CD4-positive, alpha-beta T cell treated with Interleukin-6 at 100 ng/mL for 8 hours (primary cell): Measurements from ENCODE around the gene VSIG10L2.
A peak's percentile ranks its signal among the peaks of the same experiment; 100 is the strongest.

Experiments used
- DNase-seq: peaks from one replicate; pipeline ENCODE4 v3.0.0-alpha.2; 2020; ENCODE audit warnings: mixed read lengths, low spot score

Gene VSIG10L2

DNA sequence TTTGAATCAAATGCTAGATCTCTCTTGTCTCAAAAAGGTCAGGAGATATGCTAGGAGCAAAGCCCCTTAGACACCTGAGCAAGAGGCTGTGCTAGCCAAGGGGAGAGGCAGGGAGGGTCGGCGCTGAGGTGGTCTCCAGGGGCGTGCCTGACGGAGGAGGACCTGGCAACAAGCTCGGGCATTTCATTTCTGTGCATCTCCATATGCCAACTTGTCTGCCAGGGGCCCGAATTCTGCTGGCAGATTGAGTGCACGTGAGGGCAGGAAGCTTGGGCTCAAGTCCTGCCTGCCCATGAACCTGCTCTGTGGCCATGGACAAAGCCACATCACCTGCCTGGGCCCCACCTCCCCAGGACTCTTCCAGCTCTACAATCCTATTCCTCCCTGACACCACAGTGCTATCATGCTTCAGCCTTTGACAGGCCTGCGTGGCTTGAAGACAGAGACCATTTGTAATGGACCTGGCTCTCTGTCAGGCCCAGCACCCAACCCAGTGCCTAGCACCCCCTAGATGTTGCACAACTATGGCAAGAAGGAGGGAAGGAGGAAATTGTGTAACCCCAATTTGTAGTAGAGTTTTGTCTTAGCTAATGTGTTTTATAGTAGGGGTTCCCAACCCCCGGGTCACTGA is 16.3 kb upstream of the VSIG10L2 start:
- DNase-seq, result no peak

DNA sequence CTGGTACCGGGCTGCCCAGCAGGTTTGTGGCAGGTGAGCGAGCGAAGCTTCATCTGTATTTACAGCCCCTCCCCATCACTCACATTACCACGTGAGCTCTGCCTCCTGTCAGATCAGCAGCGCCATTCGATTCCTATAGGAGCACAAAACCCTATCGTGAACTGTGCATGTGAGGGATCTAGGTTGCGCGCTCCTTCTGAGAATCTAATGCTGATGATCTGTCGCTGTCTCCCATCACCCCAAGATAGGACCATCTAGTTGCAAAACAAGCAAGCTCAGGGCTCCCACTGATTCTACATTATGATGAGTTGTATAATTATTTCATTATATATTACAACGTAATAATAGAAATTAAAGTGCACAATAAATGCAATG is 15.8 kb upstream of the VSIG10L2 start:
- DNase-seq, result no peak

DNA sequence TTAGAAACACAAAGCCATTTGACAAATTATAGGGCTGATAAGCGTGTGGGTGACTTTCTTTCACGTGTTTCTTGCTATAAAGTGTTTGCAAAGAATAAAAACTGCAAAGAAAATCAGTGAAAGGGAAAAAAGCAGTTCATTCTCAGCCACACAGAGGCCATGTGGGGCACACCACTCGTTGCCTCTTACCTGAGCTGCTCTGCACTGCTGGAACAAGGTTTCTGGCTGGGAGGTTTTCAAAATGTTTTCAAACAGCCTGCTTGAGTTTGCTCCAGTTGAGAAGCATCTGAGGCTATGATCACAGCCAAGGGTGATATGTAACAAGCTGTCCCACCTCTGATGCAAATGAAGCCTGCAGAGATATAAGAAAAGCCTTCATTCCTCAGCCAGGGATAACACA is 14.7 kb upstream of the VSIG10L2 start:
- DNase-seq, result no peak

DNA sequence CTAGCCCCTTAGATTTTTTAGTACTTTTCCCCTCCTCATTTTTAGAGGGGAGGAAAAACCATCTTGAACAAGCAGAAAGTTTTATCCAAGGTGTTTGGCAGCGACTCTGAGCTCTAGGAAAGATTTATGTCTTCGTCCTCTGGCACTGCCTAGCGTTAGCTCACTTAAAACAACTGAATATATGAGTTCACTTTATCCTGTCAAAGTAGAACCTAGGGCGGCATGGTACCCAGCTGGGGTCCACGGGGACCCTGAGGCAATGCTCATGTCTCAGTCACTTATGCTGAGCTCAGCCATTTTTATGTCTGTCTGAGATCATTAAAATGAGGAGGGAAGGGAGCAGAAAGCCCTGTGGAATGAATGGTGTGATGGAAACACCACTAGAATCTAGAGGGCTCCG is 14.2 kb upstream of the VSIG10L2 start:
- DNase-seq, result no peak

DNA sequence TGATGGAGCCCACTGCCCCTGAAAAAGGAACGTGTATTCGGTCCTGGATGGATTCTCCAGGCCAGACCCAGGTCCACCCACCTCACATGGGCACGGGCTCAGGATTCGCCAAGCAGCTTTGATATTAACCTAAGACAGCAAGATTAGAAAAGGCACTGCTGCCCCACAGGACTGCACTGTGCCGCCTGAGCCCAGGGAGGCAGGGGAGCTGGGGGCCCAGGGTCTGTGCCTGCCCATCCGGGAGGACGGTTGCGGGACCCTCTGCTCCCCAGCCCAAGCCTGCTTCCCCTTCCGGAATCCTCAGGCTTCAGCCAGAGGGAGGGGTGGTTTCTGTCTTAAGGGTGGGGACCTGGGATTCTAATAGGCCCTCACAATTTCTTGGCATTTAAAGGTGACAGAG is 13.5 kb upstream of the VSIG10L2 start:
- no peak for DNase-seq

DNA sequence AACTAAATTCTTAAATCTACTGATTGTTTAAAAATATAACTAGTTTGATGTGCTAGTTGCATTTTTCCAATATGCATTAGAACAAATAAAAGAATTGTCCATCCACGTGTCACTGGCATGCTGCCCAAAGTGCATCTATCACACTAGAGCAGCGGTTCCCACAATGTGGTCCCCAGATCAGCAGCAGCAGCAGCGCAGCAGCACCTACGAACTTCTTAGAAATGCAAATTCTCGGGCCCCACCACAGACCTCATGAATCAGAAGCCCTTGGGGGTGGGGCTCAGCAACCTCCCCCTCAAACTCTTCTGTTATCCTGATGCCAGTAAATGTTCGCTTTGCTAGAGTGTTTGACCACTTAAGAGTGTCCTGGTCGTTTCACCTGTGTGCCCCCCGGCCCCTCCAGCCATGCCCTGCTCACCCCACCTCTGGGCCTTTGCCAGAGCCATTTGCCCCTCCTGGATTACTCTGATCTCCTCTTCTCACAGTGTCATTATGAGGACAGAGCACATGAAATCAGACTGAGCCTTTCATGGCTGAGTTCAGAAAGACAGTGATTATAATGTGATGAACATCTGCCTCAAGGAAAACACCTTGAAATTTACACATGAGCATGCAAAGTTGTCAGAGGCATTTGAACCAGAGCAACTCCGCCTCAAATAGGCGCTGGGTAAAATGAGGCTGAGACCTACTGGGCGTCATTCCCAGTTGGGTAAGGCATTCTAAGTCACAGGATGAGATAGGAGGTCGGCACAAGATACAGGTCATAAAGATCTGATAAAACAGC is 12.6 kb upstream of the VSIG10L2 start:
- DNase-seq, result no peak

DNA sequence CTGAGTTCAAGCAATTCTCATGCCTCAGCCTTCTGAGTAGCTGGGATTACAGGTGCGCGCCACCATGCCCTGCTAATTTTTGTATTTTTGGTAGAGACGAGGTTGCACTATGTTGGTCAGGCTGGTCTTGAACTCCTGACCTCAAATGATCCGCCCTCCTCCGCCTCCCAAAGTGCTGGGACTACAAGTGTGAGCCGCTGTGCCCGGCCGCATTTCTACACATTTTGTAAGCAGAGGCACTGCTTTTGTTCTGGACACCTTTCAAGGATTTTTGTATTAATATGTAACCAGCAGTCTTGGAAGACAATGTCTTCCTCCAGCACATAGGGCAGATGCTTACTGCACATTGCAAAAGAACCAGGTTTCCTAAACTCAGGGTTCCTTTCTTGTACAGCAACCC is 11.4 kb upstream of the VSIG10L2 start:
- DNase-seq, result no peak

DNA sequence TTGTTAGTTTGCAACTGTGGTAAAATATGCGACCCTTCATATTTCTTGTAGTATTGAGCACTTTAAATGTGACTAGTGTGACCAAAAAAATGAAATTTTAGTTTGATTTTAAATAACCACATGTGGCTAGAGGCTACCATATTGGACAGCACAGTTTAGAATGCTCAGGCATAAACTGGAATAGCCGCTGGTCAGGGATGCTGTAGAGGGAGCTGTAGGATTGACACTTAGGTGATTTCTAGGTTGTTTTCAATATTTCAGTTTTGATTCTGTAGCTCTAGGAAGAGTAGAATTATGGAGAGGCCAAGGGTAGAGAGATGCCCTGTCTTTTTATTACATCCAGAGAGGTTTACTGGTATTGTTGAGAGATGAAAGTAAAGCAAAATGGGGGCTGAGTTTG is 10.8 kb upstream of the VSIG10L2 start:
- no peak for DNase-seq

DNA sequence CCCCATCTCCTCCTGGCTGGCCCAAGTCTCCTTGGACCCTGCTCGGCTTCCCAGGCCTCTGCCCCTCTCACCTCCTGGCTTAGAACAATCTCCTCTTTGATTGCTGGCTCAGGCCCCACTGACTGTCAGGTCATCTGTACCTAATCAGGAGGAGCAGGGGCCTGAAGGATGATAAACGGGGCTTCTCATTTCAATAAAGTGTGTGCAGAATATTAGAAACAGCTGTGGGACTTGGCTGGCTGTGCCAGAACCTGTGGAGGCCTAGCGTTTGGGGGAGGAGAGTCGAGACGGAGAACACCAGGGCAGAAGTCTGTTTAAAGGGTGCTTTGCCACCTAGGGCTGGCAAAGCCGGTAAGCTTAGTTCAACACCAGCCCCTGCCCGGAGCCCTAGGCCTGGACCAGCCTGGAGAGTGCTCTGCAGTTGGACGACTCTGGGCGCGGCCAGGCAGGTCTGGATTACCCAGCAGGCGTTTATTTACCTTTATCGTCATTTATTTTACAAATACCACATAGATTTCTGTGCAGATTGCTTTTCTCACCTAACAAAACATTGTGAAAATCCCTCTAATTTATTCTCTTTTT is 10.1 kb upstream of the VSIG10L2 start:
- no peak for DNase-seq

DNA sequence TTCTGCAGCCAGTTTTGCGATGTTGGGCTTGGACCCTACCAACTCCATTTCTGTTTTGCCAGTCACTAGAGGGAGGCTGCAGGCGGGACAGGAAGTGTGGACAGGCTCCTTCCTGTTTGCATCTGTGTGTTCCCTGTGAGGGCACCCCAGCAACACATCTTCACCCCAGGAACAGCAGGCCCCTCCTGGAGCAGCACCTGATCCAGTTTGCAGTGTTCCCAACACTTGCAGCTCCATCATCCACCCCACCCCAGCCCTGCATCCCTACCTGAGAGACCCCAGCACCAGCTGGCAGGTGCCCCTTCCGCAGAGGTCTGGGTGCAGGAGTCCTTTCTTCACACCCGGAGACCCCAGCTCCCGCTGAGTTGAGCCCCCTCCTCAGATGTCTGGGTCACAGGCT is 7.4 kb upstream of the VSIG10L2 start:
- DNase-seq, result no peak

DNA sequence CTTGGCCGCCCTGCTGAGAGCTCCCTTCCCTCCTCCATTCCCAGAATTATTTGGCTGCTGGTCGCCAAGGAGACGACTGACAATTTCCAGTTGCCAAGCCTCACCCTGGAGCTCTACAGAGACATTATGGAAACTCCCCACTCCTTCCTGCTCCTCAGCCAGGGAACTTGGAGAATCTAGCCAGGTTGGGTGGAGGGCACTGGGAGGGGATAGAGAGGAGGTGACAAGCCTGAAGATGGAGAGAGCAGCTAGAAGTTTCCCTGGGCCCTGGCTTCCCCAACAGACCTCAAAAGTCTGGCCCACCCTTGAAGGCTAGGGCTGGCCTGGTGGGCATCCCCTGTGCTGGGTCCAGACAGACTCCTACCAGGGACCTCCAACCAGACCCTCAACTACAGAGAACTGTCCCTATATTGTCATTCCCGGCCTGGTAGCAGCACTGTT is 6.7 kb upstream of the VSIG10L2 start:
- no peak for DNase-seq

DNA sequence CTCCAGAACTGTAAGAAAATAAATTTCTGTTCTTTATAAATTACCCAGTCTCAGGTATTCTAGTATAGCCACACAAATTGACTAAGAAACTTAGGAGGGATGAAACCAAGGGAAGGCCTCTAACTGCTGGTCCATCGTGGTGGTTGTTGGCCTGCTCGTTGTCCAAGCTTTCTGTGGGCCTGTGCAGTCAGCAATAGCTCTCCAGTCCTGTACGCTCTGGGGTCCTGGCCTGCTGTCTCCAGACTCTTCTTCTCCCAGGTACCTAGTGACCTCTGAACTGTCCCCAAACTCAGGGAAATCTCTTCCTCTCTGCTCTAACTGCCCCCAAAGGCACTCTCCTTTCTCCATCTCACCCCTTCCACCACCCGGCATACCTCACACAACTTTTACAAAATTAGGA is 5.7 kb upstream of the VSIG10L2 start:
- DNase-seq, result no peak

DNA sequence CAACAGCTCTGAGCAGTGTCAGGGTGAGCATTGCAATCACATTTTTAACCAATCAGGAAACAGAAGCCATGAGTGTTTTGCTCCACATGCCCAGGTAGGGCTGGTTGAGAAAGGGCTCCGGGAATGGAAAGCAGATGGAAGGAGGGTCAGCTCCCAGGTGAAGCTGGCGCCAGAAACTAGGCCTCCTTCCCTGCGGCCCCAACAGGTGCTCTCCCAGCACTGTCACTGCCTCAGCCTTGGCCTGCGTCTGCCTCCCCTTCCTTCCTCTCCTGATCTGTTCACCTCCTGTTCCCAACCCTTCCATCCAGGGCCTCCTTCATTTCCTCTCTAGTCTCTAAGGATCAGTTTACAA is 4.6 kb upstream of the VSIG10L2 start:
- no peak for DNase-seq

DNA sequence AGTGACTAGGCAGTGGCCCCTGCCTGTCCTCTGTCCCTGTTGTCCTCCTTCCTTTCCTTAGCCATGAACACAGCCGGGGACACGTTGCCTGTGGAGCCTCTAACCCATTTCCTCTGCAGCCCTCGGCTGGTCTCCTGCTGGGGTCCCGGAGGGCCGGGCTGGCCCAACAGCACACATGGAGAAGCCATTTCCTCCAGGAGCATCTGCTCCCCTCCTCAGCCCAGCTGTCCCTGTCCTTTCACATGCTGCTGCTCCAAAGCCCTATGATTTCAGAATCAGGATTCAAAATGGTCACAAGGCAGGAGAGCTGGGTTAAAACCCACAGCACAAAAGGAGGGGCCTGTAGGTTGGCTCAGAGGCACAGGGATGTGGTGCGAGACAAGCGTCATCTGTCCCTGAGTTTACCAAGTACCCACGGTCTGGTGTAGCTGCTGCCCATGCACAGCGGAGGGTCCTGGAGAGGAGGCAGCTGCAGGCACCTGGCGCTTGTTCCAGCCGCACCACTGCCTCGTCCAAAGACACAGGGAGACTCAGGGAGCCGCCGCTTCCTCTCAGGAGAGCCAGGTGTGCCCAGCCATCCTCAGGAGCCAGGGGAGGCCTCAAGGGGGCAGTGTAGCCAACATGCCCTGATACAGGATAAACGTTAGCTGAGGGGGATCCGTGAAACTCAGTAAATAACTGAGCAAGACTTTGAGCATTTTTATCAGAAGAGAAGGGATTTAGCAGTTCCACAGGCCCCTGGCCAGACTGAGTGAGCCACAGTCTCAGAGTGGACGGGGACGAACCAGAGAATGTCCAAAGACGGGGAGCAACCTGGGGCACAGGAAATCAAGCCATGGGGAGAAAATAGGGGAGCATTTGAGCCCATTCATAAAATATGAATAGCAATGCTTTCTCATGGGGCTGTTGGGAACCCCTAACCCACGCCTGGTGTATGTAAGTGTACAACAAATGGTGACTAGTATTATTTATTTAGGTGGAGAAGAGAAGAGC is 3.9 kb upstream of the VSIG10L2 start:
- DNase-seq, result peak; percentile 33

DNA sequence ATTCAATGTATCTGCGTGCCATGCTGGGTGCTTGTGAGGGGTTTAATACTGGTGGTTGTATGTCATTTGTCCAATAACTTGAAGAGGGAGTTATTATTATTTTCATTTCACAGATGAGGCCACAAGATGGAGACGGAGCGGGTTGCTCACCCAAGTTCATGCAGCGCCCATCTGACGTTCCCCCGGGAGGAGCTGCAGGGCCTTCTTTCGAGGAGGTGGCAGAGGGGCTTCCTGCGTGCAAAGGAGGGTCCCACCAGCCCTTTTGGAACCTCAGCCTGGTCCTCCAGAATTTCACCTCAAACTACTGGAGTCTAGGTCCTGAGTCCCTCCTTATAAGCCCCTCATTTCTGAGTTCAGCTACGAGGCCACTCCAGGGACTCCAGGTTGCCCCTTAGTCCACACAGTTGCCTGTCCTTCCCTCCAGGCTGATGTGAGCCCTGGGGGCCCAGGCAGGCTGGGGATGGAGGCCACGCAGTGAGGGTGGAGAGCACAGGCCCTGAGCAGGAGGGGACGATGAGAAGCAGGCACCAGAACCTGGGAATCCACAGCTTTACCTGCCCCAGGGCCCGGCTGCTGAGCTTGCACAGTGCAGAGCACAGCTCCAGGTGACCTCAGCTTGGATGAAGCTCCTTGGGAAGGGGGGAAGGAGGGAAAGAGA is 2.9 kb upstream of the VSIG10L2 start:
- DNase-seq, result no peak

DNA sequence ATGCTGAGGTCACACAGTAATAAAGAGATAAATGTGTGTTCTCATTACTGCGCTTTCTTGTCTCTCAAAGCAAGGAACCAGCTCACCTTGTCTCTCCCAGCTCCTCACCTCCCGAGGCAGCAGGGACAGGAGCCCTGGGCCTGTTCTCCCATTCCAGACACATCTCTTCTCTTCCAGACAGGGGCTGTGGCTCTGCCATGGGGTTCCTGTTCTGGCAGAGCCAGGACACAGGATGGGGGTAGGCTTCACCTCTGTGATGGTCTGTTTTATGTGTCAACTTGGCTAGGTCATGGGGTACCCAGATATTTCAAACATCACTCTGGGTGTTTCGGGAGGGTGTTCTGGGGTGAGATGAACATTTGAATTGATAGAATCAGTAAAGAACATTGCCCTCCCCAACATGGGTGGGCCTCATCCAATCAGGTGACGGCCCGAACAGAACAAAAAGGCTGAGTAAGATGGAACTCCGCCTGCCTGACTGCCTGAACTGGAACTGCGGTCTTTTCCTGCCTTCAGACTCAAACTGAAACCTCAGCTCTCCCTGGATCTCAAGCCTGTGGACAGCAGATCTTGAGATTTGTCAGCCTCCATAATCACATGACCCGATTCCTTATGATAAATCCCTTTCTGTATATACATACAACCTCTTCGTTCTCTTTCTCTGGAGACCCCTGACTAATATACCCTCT is 2.0 kb upstream of the VSIG10L2 start:
- no peak for DNase-seq

DNA sequence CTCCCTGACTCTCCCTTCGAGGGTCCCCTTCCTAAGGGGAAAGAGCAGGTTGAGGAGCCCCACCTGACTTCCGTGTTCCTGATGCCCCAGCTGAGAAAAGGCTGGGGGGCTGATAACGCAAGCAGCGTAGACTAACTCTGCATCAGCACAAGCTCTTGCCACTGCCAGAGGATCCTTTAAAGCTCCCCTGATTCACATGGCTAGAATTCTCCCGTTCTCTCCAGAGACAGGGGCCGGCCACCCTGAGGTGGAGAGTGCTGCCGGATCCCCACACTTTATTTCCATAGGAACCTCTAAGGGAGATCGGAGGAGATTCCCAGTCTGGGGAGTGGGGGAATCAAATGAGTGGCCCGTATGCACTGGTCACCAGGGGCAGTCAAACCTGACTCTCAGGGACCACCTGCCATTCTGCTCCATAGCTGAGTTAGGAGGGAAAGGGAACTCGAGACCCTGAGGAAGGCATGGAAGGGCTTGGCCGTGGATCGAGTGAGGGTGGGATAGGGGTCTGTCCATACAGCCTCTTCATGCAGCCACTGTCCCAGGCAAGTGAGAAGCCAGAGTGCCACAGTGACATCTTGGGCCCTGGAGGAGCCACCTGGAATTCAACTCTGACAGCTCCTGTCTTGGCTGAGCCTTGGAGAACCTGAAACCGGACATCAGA is 1.4 kb upstream of the VSIG10L2 start:
- DNase-seq, result no peak

DNA sequence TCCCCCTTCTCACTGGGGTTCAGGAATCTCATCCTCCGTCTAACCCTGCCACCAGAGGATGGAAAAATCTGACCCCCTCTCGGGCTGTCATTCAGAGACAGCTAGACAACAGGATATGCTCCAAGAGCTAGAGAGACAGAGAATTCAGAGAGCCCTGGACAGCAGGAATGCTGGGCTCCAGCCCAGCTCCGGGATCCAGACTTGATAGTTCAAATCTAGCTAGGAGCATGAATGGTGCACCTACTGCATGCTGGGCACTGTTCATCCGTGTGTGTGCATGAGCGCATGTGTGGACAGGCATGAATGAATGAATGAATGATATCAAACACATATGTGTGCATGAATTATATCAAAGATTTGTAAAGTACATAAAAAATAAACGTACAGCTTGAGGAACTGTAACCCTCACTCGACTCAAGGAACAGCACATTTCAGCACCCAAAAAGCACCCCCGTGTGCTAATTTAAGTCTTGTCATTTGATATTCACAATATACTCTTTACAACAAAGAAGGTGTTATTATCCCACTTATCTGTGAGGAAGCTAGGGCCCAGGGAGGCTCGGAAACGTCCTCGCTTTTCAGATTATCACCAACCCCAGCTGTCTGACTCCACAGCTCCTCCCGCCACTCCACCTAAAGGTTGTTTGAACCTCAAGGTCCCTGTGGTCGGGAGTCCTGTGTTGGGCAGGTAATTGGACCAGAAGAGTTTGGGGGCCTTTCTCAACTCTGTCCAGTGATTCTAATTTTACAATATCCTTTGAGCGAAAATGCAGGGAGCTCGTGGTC is 640 bp upstream of the VSIG10L2 start:
- DNase-seq, result no peak

DNA sequence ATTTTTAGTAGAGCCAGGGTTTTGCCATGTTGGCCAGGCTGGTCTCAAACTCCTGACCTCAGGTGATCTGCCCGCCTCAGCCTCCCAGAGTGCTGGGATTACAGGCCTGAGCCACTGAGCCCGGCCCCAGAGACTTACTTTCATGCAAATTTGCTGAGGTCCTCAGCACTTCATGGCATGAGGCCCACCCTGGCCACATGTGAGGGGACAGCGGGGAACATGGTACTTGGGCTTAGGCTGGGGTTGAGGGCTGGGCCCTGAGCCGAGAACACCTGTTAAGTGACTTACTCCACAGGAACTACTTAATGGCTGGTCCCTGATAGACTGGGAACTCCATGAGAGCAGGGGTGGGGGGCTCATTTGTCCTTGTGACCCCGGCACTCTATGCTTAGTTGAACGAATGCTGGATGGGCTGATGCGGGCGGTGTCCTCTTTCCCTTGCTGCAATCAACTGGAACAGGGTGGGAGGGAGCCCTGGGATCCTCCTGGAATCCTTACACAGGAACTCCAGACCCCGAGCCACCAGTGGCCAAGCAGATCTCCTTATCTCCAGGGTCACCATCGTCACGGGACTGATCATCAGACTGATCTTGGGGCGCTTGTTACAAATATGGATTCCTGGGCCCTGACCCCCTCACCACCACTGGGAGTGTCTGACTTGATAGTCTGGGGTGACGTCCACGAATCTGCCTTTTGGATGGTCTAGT is 1.0 kb downstream of the VSIG10L2 start:
- no peak for DNase-seq
